GM19395 (cell line): ENCODE data around the gene POU4F1.
A peak's percentile ranks its signal among the peaks of the same experiment; 100 is the strongest.
"Not testable (repeated sequence)": the region's sequence is repeated elsewhere in the genome, so short reads cannot be mapped to it uniquely, and the experiment has no call there.

ENCODE experiments used
- ATAC-seq: cut with Tn5 transposase; IDR thresholded peaks from one replicate; pipeline ENCODE4 v1.9.1; 2021; ENCODE audit warnings: mild to moderate bottlenecking, moderate library complexity; ENCODE audit not compliant: unreplicated experiment

Gene POU4F1, protein sequence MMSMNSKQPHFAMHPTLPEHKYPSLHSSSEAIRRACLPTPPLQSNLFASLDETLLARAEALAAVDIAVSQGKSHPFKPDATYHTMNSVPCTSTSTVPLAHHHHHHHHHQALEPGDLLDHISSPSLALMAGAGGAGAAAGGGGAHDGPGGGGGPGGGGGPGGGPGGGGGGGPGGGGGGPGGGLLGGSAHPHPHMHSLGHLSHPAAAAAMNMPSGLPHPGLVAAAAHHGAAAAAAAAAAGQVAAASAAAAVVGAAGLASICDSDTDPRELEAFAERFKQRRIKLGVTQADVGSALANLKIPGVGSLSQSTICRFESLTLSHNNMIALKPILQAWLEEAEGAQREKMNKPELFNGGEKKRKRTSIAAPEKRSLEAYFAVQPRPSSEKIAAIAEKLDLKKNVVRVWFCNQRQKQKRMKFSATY

GRCh38 chr13:78603240-78603957 is at the start of gene POU4F1:
Gene POU4F1 (minus strand): TSS chr13:78603552. CDS start chr13:78603326, 226 bp downstream.
- ATAC-seq = peak; percentile 75

- no peak for ATAC-seq
Observed at GRCh38 chr13:78652651-78653050, 49.3 kb upstream of the POU4F1 start.

DNA sequence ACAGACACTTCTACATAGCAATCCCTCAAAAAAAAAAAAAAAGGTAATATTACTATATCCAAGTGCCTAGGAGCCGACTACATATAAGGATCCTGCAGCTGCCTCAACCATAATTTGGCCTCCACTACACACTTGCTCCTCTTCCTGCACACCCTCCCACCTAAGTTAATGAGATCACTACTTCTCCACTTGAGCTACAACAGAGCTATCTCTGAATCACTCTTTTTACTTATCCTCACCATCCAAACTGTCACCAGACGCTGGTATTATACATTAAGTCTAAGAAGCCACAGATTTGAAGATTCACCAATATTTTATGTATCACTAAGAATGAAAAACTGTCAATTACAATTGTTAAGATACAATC is 47.3 kb upstream of the POU4F1 start:
- ATAC-seq = no peak

GRCh38 chr13:78649997-78650716 is 46.8 kb upstream of the POU4F1 start:
- ATAC-seq = no peak

GRCh38 chr13:78647109-78647678 is 43.8 kb upstream of the POU4F1 start:
- ATAC-seq = not testable (repeated sequence)

- ATAC-seq = peak; percentile 82
Observed at GRCh38 chr13:78638216-78638615, 34.9 kb upstream of the POU4F1 start.

DNA sequence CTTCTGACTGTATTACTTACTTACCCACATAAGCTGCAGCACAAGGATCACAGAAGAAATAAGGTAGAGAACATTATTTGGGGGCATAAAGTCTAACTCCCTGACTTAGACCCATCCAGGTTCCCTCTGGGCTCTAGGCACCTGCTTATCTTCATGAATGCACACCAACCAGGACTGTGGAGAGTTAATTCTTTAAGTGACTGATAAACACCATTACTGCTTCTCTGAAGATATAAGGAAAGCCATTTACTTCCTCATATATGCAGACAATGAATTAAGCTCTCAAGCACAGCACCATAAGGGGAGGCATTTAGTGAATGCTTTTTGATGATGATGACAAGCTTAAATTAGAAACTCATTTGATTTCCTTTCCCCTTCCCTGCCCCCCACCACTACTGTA is 33.1 kb upstream of the POU4F1 start:
- no peak for ATAC-seq

- ATAC-seq = no peak
Observed at GRCh38 chr13:78632996-78633395, 29.6 kb upstream of the POU4F1 start.

DNA sequence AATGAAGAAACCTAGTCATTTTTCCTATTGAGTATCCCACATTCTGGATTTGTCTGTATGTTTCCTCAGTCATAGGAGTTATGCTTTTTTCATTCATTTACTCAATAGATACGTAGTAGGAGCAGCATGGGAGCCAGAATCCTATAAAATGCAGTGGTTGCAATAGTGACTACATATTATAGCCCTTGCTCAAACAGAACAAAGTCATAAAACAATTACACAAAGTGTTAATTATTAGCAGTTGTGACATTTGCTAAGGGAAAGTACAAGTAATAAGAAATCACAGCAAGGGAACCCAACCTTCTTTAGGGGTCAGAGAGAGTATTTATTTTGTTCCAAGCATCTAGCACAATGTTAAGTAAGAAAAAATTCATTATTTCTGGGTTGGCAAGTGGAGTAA is 27.7 kb upstream of the POU4F1 start:
- no peak for ATAC-seq

DNA sequence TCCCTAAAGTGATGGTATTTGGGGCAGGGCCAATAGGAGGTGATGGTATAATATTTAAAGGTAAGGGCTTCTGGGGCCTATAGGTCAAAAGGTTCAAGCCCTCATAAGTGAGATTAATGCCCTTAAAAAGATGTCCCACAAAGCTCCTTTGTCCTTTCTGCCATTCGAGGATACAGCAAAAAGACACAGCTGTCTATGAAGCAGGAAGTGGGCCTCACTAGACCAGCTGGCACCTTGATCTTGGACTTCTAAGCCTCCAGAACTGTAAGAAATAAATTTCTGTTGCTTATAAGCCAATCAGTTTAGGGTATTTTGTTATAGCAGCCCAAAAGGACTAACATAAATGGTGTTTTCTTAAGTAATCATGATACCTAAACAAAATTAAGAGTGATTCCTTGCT is 27.2 kb upstream of the POU4F1 start:
- no peak for ATAC-seq

GRCh38 chr13:78625384-78625783 is 22.0 kb upstream of the POU4F1 start:
- no peak for ATAC-seq

- no peak for ATAC-seq
Observed at GRCh38 chr13:78623132-78623531, 19.8 kb upstream of the POU4F1 start.

DNA sequence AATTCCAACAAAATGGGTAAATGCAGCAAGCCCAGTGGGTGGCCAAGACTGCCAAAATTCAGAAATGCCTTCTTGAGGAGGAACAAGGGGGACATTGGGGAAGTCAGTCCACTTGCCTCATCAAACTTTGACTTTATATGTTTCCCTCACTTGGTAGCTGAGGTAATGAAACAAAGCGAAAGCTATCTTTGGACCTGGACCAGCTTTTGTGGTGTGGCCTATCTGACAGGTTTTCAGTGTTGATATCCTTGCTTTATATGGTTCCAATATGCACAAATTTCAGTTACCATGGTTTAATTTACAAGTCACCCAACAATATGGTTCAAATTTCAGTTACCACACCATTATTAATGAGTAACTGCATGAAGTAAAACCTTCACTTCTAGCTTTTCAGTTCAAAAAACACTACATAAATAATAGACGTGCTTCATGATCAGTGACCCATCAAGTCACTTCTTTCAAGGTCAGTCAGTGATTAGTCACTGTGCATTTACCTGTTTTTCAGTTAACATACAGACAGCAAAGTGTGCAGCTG is 17.7 kb upstream of the POU4F1 start:
- ATAC-seq = no peak

- no peak for ATAC-seq
Observed at GRCh38 chr13:78618411-78618810, 15.1 kb upstream of the POU4F1 start.

DNA sequence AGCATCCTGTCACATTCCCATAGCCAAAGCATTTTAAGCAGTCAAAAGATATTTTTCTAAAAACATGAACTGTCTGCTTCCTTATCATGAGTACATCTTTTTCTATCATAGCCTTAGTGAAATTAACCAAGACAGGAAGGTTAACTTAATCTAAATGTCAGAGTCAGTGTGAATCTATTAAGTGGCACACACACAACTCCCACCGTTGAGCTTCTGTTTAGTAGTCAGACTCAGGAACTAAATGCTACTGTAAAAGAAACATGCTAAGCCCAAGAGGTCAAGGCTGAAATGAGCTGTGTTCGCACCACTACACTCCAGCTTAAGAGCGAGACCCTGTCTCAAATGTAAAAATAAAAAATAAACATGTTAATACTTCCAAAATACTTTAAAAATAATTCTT is 7.7 kb upstream of the POU4F1 start:
- no peak for ATAC-seq

DNA sequence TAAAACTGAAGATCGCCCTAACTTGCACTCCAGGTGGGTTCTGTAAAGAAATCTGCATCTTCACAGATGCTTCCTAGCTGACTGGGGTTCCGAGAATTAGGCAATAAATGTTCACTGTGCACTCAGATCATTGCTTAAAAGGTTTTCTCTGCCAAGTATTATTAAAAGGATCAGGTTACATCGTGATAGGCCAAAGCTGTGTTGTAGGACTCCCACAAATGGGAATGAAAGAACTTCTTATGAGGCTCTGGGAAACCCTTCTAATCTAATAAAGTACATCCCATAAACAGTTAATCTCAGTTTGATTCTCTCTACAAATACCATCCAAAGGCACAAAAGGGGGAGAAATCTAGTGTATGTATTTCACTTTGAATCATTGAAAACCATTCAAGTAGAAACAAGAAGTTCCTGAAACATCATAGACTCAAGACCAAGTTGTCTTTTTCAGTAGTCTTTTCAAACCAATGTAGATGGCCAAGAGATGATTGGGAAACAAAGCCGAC is 7.1 kb upstream of the POU4F1 start:
- ATAC-seq = no peak

- no peak for ATAC-seq
Observed at GRCh38 chr13:78609464-78610205, 6.3 kb upstream of the POU4F1 start.

GRCh38 chr13:78608688-78609463 is 5.5 kb upstream of the POU4F1 start:
- ATAC-seq = no peak

DNA sequence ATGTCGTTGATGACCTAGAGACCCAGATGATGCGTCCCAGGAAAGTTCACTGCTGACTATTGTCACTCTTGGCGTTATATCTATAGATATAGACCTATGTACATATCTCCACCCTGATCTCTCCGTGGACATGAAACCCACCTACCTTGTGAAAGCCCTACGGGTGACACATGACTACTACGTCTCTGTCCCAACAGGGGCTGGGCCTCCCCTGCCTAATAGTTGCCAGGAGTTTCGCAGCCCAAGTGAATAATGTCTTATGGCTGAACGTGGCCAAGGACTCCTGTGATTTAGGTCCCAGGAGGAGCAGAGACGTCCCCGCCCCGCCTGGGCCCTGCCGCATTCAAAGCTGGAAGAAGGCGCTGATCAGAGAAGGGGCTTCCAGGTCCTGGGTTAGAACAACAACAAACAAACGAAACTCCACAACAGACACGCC is 4.9 kb upstream of the POU4F1 start:
- no peak for ATAC-seq
